B cell (primary cell): ENCODE data around the gene CACNA2D3. TPM values are rescaled to one million over a fixed set of nuclear protein-coding genes. Genes with fewer than 3 reads are reported as not detected.

Experiments
- ATAC-seq: fragments of 200-7000 bp; cut with Tn5 transposase; one replicate; pipeline ENCODE4 v1.10.0; 2021; ENCODE audit warnings: low read depth, mild to moderate bottlenecking, moderate number of reproducible peaks, moderate library complexity
- CTCF ChIA-PET: fragments of 350-600 bp; sonication (Branson Sonifier 250); formaldehyde crosslinking; loops from one replicate; lab custom pipeline; 2021; ENCODE audit warnings: antibody characterized with exemption, inconsistent platforms; lab: Charles Lee
- POLR2A ChIA-PET: fragments of 350-600 bp; sonication (Branson Sonifier 250); formaldehyde crosslinking; loops from one replicate; lab custom pipeline; 2021; ENCODE audit warnings: antibody characterized with exemption; lab: Charles Lee
- DNase-seq: peaks from one replicate; pipeline ENCODE4 v3.0.0; 2013
- H2AFZ ChIP-seq: 2 replicates; pipeline ENCODE4 v1.6.1; 2012; ENCODE audit warnings: mild to moderate bottlenecking, low read depth, low read length; ENCODE audit not compliant: insufficient read depth, poor library complexity, severe bottlenecking
- H3K27ac ChIP-seq, 2 donors: 1 replicate in 1 of 2; 2 replicates in 1 of 2; pipeline ENCODE4 v1.5.1; 2012 to 2013; ENCODE audit warnings: low read length in 2 of 2, mild to moderate bottlenecking in 2 of 2, moderate library complexity in 1 of 2
- H3K27me3 ChIP-seq, 4 experiments: fragments of 200-600 bp in 1 of 4; sonication (generic) in 1 of 4; replicated peaks in 1 of 4; 1 replicate in 2 of 4; 2 replicates in 2 of 4; pipeline versions ENCODE4 v1.6.1 to v1.7.0; 2013 to 2016; ENCODE audit warnings: low read length in 3 of 4, mild to moderate bottlenecking in 2 of 4, mixed read lengths in 1 of 4, moderate library complexity in 1 of 4; ENCODE audit not compliant: insufficient read depth in 4 of 4, control insufficient read depth in 3 of 4; ENCODE audit errors: control extremely low read depth in 1 of 4
- H3K36me3 ChIP-seq, 2 experiments: replicated peaks in 1 of 2; 1 replicate in 1 of 2; 2 replicates in 1 of 2; pipeline versions ENCODE4 v1.6.1 to v1.7.1; 2013; ENCODE audit warnings: low read length in 1 of 2; ENCODE audit not compliant: insufficient read depth in 2 of 2, control insufficient read depth in 1 of 2; ENCODE audit errors: control extremely low read depth in 1 of 2, extremely low read depth in 1 of 2
- H3K4me1 ChIP-seq, 2 donors: fragments of 200-600 bp in 1 of 2; sonication (generic) in 1 of 2; 1 replicate in 1 of 2; 2 replicates in 1 of 2; pipeline versions ENCODE4 v1.5.1 to v1.6.1; 2013 to 2017; ENCODE audit warnings: low read length in 2 of 2; ENCODE audit not compliant: control insufficient read depth in 2 of 2, insufficient read depth in 2 of 2
- H3K4me2 ChIP-seq: replicated peaks from 2 replicates; pipeline ENCODE3; 2012; ENCODE audit warnings: mild to moderate bottlenecking, low read depth, low read length; ENCODE audit not compliant: poor library complexity, severe bottlenecking
- H3K4me3 ChIP-seq, 5 experiments: fragments of 200-600 bp in 1 of 5; sonication (generic) in 1 of 5; 1 replicate in 3 of 5; 2 replicates in 2 of 5; pipeline versions ENCODE4 v1.5.1 to v1.7.0; 2011 to 2016; ENCODE audit warnings: low read length in 4 of 5, mild to moderate bottlenecking in 4 of 5, low read depth in 2 of 5, control low read depth in 1 of 5, moderate library complexity in 1 of 5; ENCODE audit not compliant: insufficient read depth in 1 of 5; ENCODE audit errors: control extremely low read depth in 1 of 5, extremely low read depth in 1 of 5
- H3K79me2 ChIP-seq: fragments of 200-600 bp; sonication (generic); one replicate; pipeline ENCODE4 v1.6.0; 2016; ENCODE audit warnings: low read length; ENCODE audit not compliant: control insufficient read depth, insufficient read depth
- H3K9ac ChIP-seq: fragments of 200-600 bp; sonication (generic); 2 replicates; pipeline ENCODE4 v1.6.1; 2017; ENCODE audit warnings: mild to moderate bottlenecking, low read length, moderate library complexity
- H3K9me3 ChIP-seq, 3 donors: one replicate each; pipeline versions ENCODE4 v1.6.1 to v1.7.1; 2013; ENCODE audit warnings: low read length in 2 of 3; ENCODE audit not compliant: control insufficient read depth in 2 of 3, insufficient read depth in 1 of 3; ENCODE audit errors: control extremely low read depth in 1 of 3
- H4K20me1 ChIP-seq: 2 replicates; pipeline ENCODE4 v1.6.0; 2012; ENCODE audit warnings: mild to moderate bottlenecking, low read length; ENCODE audit not compliant: insufficient read depth, control insufficient read depth, poor library complexity, severe bottlenecking
- H3K27ac Mint-ChIP-seq: one replicate; pipeline ENCODE4 v1.8.0; 2021; ENCODE audit warnings: mixed read lengths
- H3K27me3 Mint-ChIP-seq: one replicate; pipeline ENCODE4 v1.8.0; 2021; ENCODE audit warnings: mixed read lengths
- H3K4me1 Mint-ChIP-seq: one replicate; pipeline ENCODE4 v1.8.0; 2021; ENCODE audit warnings: mixed read lengths
- H3K4me3 Mint-ChIP-seq: one replicate; pipeline ENCODE4 v1.8.0; 2021; ENCODE audit warnings: mixed read lengths
- H3K9me3 Mint-ChIP-seq: one replicate; pipeline ENCODE4 v1.8.0; 2022; ENCODE audit warnings: mixed read lengths; ENCODE audit not compliant: insufficient read depth
- EZH2 ChIP-seq: IDR thresholded peaks from 2 replicates; pipeline ENCODE4 v1.6.1; 2012; ENCODE audit warnings: borderline replicate concordance, low read depth, mild to moderate bottlenecking, moderate library complexity, low read length; ENCODE audit not compliant: insufficient read depth, poor library complexity, severe bottlenecking
- WGBS: methylation state at CpG from one replicate; pipeline ENCODE4 v1.1.5; 2013; ENCODE audit warnings: missing lambda C conversion rate; ENCODE audit not compliant: insufficient coverage; 5-methylcytosine and 5-hydroxymethylcytosine counted together
- intact Hi-C: fragments of 100-400 bp; cut with micrococcal nuclease; formaldehyde crosslinking; loops from one replicate; pipeline ENCODE4 v1.10.0; 2022
- polyA plus RNA-seq: library from polyadenylated mRNA; depleted of rRNA; stranded (reverse); fragments of >200 nt; gene quantifications from 2 replicates; pipeline ENCODE4 v1.2.3, GENCODE V29; 2012
- total RNA-seq, 2 donors: library from RNA; stranded (reverse); fragments of 120-200 nt in 1 of 2; gene quantifications; 1 replicate in 1 of 2; 2 replicates in 1 of 2; pipeline versions ENCODE4 v1.2.3 to v1.2.4, GENCODE V29; 2013 to 2022
- TF ChIP-seq, protein P1 (sequence below): fragments of 200-600 bp; IDR thresholded peaks from one replicate; pipeline ENCODE4 v1.8.0; 2022; ENCODE audit warnings: antibody characterized with exemption, mild to moderate bottlenecking

The CACNA2D3 gene
- total and polyA plus RNA-seq, 2 donors (not counting 1 experiment from before 2014, with no cell fraction given): not detected

DNA sequence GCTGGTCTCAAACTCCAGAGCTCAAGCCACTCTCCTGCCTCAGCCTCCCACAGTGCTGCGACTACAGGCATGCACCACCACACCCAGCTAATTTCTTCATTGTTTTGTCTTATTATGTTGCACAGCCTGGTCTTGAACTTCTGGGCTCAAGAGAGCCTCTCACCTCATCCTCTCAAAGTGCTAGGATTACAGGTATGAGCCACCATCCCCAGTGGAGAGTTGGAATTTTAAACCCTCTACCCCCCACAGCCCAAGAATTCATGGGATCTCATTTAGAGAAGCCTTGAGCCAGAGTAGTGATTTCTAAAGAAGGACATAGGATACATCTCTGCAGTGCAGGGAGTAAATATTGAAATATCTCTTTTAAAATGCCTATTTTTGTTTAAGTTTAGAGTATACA lies 221.1 kb downstream of the CACNA2D3 start:
- H3K27ac Mint-ChIP-seq: no peak overlapping the region
- no peaks in the 10 kb centered on the region for H4K20me1 ChIP-seq
- H3K27ac ChIP-seq: no peak overlapping the region
- H3K9me3 ChIP-seq: no peaks in the 10 kb centered on the region
- WGBS: no CpG with 5 or more reads among the region's 1 CpG
- H3K4me3 Mint-ChIP-seq: no peak overlapping the region
- intact Hi-C loops: no loop called here
- DNase-seq: no peak
- H3K4me3 ChIP-seq: no peak overlapping the region
- no peak overlapping the region for H3K4me2 ChIP-seq
- ChIA-PET CTCF (no interaction called here), POLR2A (no interaction called here)
- no peak overlapping the region for H2AFZ ChIP-seq
- H3K27me3 Mint-ChIP-seq: peaks cover 4% of the 10 kb centered on the region
- H3K9me3 Mint-ChIP-seq: no peaks in the 10 kb centered on the region
- peaks cover 2% of the 10 kb centered on the region for H3K4me1 Mint-ChIP-seq
- H3K27me3 ChIP-seq: no peaks in the 10 kb centered on the region
- H3K4me1 ChIP-seq: no peaks in the 10 kb centered on the region
- no peaks in the 10 kb centered on the region for H3K36me3 ChIP-seq
- TF ChIP-seq EZH2: no peak
- TF ChIP-seq, protein P1, sequence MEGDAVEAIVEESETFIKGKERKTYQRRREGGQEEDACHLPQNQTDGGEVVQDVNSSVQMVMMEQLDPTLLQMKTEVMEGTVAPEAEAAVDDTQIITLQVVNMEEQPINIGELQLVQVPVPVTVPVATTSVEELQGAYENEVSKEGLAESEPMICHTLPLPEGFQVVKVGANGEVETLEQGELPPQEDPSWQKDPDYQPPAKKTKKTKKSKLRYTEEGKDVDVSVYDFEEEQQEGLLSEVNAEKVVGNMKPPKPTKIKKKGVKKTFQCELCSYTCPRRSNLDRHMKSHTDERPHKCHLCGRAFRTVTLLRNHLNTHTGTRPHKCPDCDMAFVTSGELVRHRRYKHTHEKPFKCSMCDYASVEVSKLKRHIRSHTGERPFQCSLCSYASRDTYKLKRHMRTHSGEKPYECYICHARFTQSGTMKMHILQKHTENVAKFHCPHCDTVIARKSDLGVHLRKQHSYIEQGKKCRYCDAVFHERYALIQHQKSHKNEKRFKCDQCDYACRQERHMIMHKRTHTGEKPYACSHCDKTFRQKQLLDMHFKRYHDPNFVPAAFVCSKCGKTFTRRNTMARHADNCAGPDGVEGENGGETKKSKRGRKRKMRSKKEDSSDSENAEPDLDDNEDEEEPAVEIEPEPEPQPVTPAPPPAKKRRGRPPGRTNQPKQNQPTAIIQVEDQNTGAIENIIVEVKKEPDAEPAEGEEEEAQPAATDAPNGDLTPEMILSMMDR: no peak
- H3K9ac ChIP-seq: no peak overlapping the region
- H3K79me2 ChIP-seq: no peaks in the 10 kb centered on the region
- no peak for ATAC-seq

DNA sequence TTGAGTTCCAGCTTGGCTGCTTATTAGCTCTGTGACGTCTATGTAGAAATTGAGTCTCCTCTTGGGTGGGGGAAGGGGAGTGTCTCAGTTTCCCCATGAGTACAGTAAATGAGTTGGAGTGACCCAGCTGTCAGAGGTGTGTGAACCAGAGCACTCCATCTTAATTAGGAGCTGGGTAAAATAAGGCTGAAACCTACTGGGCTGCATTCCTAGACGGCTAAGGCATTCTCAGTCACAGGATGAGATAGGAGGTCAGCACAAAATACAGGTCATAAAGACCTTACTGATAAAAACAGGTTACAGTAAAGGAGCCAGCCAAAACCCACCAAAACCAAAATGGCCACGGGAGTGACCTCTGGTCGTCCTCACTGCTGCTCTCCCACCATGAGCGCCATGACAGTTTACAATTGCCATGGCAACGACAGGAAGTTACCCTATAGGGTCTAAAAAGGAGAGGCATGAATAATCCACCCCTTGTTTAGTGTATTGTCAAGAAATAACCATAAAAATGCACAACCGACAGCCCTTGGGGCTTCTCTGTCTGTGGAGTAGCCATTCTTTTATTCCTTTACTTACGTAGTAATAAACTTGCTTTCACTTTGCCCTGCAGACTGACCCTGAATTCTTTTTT lies 222.4 kb downstream of the CACNA2D3 start:
- TF ChIP-seq EZH2: no peak
- TF ChIP-seq, protein P1: no peak
- Mint-ChIP-seq H3K4me1 (peaks cover 2% of the 10 kb centered on the region), H3K9me3 (no peaks in the 10 kb centered on the region), H3K27me3 (peaks cover 4% of the 10 kb centered on the region), H3K27ac (no peak overlapping the region), H3K4me3 (no peak overlapping the region)
- Histone ChIP-seq H3K4me2 (no peak overlapping the region), H3K4me3 (no peak overlapping the region), H3K9me3 (no peaks in the 10 kb centered on the region), H4K20me1 (no peaks in the 10 kb centered on the region), H3K36me3 (no peaks in the 10 kb centered on the region), H3K79me2 (no peaks in the 10 kb centered on the region), H3K27me3 (no peaks in the 10 kb centered on the region), H2AFZ (no peak overlapping the region), H3K27ac (no peak overlapping the region), H3K4me1 (no peaks in the 10 kb centered on the region), H3K9ac (no peak overlapping the region)
- no peak for DNase-seq
- WGBS: 100% methylated on average over 1 of the region's 8 CpGs
- intact Hi-C loops: no loop called here
- ChIA-PET POLR2A (no interaction called here), CTCF (no interaction called here)
- no peak for ATAC-seq
